Measurements from ENCODE around the gene RNU6-8.
A peak's percentile ranks its signal among the peaks of the same experiment; 100 is the strongest.

The RNU6-8 gene

DNA sequence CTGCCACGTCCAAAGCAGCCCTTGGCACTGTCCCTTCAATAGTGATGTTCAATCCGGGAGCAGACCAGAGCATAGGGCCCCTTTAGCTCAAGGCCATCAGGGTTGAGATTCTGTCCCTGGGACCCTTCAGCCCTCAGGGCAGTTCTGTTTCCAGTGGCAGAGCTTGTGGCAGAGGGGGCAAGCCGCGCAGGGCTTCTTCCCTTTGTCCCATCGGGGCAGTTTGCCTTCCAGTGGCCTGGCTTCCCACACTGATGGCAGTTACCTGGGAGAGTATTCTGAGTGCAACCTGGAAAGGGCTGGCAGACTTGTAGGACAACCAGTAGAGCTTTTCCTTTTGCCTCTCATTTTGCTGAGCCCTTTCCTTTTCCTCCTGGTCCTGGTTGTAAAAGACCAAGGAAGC is 43.7 kb upstream of the RNU6-8 start:
- TF ChIP-seq, protein P1, sequence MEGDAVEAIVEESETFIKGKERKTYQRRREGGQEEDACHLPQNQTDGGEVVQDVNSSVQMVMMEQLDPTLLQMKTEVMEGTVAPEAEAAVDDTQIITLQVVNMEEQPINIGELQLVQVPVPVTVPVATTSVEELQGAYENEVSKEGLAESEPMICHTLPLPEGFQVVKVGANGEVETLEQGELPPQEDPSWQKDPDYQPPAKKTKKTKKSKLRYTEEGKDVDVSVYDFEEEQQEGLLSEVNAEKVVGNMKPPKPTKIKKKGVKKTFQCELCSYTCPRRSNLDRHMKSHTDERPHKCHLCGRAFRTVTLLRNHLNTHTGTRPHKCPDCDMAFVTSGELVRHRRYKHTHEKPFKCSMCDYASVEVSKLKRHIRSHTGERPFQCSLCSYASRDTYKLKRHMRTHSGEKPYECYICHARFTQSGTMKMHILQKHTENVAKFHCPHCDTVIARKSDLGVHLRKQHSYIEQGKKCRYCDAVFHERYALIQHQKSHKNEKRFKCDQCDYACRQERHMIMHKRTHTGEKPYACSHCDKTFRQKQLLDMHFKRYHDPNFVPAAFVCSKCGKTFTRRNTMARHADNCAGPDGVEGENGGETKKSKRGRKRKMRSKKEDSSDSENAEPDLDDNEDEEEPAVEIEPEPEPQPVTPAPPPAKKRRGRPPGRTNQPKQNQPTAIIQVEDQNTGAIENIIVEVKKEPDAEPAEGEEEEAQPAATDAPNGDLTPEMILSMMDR (IDR thresholded peaks at IDR 0.05; ENCODE audit: low read depth, low read length), result no peak
- no peak overlapping the region for H3K4me3 ChIP-seq (replicated peaks in 1 of 2; ENCODE audit: low read depth in 2 of 2, low read length in 2 of 2)
- no peak for DNase-seq (ENCODE audit: low read depth in 2 of 2)

DNA sequence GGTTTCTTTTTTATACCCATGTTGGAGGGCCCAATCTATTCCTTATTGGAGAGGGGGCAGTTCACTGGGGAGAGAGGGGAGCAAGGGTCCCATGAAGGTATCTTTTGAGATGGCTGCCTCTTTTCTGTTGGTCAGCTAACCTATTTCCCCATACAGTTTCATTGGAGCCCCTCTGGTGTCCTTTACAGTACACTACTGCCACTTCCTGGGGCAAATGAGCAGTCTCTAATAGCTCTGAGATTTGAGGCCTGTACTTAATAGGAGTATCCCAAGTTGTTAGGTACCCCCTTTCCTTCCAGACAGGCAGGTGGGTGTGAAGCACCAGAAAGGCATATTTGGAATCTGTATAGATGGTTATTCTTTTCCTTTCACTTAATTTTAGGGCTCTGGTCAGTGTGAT is 41.3 kb upstream of the RNU6-8 start:
- TF ChIP-seq, protein P1 (IDR thresholded peaks at IDR 0.05; ENCODE audit: low read depth, low read length), result no peak
- no peak overlapping the region for H3K4me3 ChIP-seq (replicated peaks in 1 of 2; ENCODE audit: low read depth in 2 of 2, low read length in 2 of 2)
- DNase-seq (ENCODE audit: low read depth in 2 of 2), result peak in 1 of 2 donors; percentile 26

DNA sequence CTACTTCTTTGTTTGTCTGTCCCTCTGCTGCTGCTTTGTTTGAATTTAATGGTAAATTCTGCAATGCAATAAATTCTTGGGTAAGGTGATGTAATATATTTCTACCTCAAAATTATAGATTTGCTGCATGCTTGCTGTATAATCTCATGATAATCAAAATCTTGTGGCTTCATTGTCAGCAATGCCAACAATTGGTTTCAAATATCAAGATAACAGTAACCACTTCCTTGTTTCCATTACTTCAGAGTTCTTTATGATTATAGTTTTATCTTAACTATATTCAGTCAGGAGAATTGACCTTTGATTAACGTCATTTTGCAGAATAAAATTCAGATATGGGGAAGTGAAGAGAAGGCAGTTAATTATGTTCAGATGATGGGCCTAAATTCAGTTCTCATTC is 30.2 kb upstream of the RNU6-8 start:
- no peak for DNase-seq (ENCODE audit: low read depth in 2 of 2)
- TF ChIP-seq, protein P1 (IDR thresholded peaks at IDR 0.05; ENCODE audit: low read depth, low read length), result no peak
- H3K4me3 ChIP-seq (replicated peaks in 1 of 2; ENCODE audit: low read depth in 2 of 2, low read length in 2 of 2), result no peak overlapping the region

DNA sequence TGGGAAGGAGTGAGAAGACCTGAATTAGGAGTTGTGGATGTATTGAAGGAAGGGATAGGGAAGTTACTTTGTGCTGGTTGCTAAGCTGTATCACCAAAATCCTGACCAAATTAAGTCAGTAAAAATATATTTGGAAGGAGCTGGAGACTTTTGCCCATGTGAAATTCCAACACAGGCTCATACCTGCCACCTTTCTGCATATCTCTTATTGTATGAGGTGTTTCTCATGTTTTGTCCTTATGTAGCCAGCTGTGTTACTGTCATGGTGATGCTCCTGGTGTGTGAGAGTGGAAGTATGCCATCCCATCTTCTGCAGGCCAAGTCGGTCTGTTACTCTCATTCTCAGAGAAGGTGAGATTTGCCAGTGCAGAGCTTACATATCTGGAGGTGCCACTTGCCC is 29.4 kb upstream of the RNU6-8 start:
- TF ChIP-seq, protein P1 (IDR thresholded peaks at IDR 0.05; ENCODE audit: low read depth, low read length), result no peak
- no peak for DNase-seq (ENCODE audit: low read depth in 2 of 2)
- no peak overlapping the region for H3K4me3 ChIP-seq (replicated peaks in 1 of 2; ENCODE audit: low read depth in 2 of 2, low read length in 2 of 2)

DNA sequence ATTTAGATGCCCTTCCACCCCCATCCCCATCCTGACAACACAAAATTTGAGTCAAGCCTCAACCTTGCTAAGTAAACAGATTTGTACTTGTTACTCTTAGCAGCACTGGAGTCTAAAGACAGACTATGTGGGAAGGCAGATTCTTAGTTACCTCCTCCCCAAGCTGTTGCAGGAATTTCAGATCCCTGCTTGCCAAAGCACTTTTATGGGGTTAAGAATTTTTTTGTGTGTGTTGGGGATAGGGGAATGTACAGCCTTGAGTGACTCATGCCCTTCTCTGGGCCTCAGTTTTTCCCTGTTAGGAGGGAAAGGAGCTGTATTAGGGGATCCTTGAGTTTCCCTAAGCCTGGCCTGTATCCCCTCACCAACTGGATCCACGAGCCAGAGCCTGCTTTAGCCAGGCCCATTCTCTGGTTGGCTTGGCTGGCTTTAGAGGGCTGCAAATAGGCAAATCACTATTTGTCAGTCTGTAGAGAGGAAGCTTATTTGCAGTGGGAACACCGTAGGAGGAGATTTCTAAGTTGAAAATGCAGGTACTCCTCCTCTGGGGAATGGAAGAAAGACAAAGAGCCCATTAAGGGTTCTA is 27.7 kb upstream of the RNU6-8 start:
- no peak overlapping the region for H3K4me3 ChIP-seq (replicated peaks in 1 of 2; ENCODE audit: low read depth in 2 of 2, low read length in 2 of 2)
- TF ChIP-seq, protein P1 (IDR thresholded peaks at IDR 0.05; ENCODE audit: low read depth, low read length), result no peak
- DNase-seq (ENCODE audit: low read depth in 2 of 2), result peak; percentile 47 to 67

DNA sequence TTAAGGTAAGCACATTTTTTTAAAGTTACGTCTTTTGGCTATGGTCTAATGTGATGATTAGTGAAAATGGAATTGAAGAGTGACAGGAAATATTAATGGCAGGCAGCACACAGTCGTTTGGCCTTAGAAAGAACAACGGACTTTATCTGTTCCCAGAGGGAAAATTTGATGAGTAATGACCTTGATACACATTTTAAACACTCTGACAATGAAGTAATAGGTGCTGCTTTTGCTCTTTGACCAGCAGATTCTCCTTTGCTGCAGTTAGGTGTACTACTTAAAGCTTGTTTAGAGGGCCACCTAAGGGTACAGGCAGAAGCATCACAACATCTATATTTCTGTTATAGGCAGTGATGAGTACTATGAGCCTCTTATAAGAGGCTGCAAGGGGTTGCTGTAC is 27.1 kb upstream of the RNU6-8 start:
- DNase-seq (ENCODE audit: low read depth in 2 of 2), result peak; percentile 3 to 57
- H3K4me3 ChIP-seq (replicated peaks in 1 of 2; ENCODE audit: low read depth in 2 of 2, low read length in 2 of 2), result no peak overlapping the region
- TF ChIP-seq, protein P1 (IDR thresholded peaks at IDR 0.05; ENCODE audit: low read depth, low read length), result peak; percentile 3

DNA sequence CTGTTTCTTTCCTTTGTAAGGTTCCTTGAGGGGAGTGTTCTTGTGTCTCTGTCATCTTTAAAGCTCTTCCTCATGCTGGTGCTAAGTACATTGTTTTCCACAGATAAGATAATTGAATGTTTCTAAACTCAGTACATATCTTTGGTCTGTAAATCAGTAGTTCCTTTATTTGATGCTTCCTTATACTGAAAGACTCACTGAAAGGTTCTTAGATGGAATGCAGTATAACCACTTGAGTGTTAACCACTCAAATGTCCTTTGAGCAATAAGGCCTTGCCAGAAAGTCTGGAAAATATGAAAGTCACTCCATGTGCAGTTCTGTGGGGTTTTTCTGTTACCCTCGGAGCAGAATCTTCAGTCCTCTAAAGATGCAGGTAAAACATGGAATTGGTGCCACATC is 23.0 kb upstream of the RNU6-8 start:
- TF ChIP-seq, protein P1 (IDR thresholded peaks at IDR 0.05; ENCODE audit: low read depth, low read length), result no peak
- no peak overlapping the region for H3K4me3 ChIP-seq (replicated peaks in 1 of 2; ENCODE audit: low read depth in 2 of 2, low read length in 2 of 2)
- DNase-seq (ENCODE audit: low read depth in 2 of 2), result peak in 1 of 2 donors; percentile 13

All from cardiac fibroblast (primary cell).